ENCODE measurements around the gene UCHL3. TPM values are rescaled to one million over a fixed set of nuclear protein-coding genes. Genes with fewer than 3 reads are reported as not detected.

Gene UCHL3
- total and polyA plus RNA-seq, 2 of the 8 experiments (the other 6 are each of a cell fraction or from before 2014, with no cell fraction given), result 33.0 to 61.1 TPM

DNA sequence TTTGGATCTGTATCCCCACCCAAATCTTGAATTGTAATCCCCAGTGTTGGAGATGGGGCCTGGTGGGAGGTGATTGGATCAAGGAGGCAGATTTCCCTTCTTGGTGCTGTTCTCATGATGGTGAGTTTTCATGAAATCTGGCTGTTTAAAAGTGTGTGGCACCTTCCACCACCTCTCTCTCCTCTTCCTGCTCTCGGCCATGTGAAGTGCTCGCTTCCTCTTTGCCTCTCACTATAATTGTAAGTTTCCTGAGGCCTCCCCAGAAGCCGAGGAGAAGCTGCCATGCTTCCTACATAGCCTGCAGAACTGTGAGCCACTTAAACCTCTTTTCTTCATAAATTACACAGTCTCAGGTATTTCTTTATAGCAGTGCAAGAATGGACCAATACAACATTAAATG is 27.6 kb upstream of the UCHL3 start (continued):
- no peak for TF ChIP-seq SIX5 (IDR thresholded peaks at IDR 0.05; ENCODE audit: low read depth, low read length)
- no peak for TF ChIP-seq POU5F1 (IDR thresholded peaks at IDR 0.05; ENCODE audit: low read depth, low read length)
- TF ChIP-seq SP2 (IDR thresholded peaks at IDR 0.05; ENCODE audit: low read length), result no peak

Data from H1 (cell line).